IMR-90 (cell line): ENCODE results near the gene CLEC3B. TPM values are rescaled to one million over a fixed set of nuclear protein-coding genes. Genes with fewer than 3 reads are reported as not detected.

Experiments used
- ATAC-seq: fragments of 200-7000 bp; cut with Tn5 transposase; 2 replicates; pipeline ENCODE4 v1.9.1; 2020; ENCODE audit warnings: low read depth, mild to moderate bottlenecking, moderate library complexity
- BruUV-seq: library from RNA; stranded (reverse); fragments of 400-500 nt; replicated peaks from 2 replicates; lab custom pipeline; 2021; lab: Mats Ljungman, UMichigan
- CTCF ChIA-PET: fragments of 300-600 bp; formaldehyde crosslinking; extraction: SDS; loops from one replicate; lab custom pipeline; 2021; ENCODE audit warnings: antibody characterized with exemption; lab: Yijun Ruan, JAX
- POLR2A ChIA-PET: fragments of 300-600 bp; sonication (Branson Sonifier 250); formaldehyde crosslinking; loops from one replicate; lab custom pipeline; 2022; ENCODE audit warnings: antibody characterized with exemption; ENCODE audit not compliant: unreplicated experiment; lab: Charles Lee
- DNase-seq: peaks from one replicate; pipeline ENCODE4 v3.0.0; 2013
- H2AFZ ChIP-seq: replicated peaks from 2 replicates; pipeline ENCODE3; 2013; ENCODE audit warnings: low read length, mild to moderate bottlenecking; ENCODE audit not compliant: poor library complexity
- H2AK5ac ChIP-seq: 2 replicates; pipeline ENCODE4 v1.6.1; 2013; ENCODE audit warnings: low read depth, low read length, inconsistent platforms
- H2AK9ac ChIP-seq: replicated peaks from 2 replicates; pipeline ENCODE3; 2013; ENCODE audit warnings: mild to moderate bottlenecking, low read depth, low read length, moderate library complexity; ENCODE audit not compliant: poor library complexity
- H2BK120ac ChIP-seq: 2 replicates; pipeline ENCODE4 v1.6.1; 2013; ENCODE audit warnings: low read depth, low read length, inconsistent platforms
- H2BK15ac ChIP-seq: 3 replicates; pipeline ENCODE4 v1.6.1; 2013; ENCODE audit warnings: low read depth, low read length, inconsistent platforms
- H2BK20ac ChIP-seq: 2 replicates; pipeline ENCODE4 v1.6.1; 2013; ENCODE audit warnings: low read depth, mild to moderate bottlenecking, inconsistent platforms, low read length, moderate library complexity
- H2BK5ac ChIP-seq: 2 replicates; pipeline ENCODE4 v1.6.1; 2013; ENCODE audit warnings: mild to moderate bottlenecking, low read depth, low read length, inconsistent platforms; ENCODE audit not compliant: poor library complexity, severe bottlenecking
- H3K14ac ChIP-seq: replicated peaks from 2 replicates; pipeline ENCODE4 v1.6.1; 2013; ENCODE audit warnings: low read depth, low read length, inconsistent platforms
- H3K18ac ChIP-seq: 2 replicates; pipeline ENCODE4 v1.6.1; 2013; ENCODE audit warnings: low read depth, low read length, control low read depth
- H3K23ac ChIP-seq: 2 replicates; pipeline ENCODE4 v1.6.1; 2013; ENCODE audit warnings: low read depth, low read length, inconsistent platforms
- H3K27ac ChIP-seq: 2 replicates; pipeline ENCODE4 v1.5.1; 2013; ENCODE audit warnings: mild to moderate bottlenecking, control low read depth, low read length; ENCODE audit not compliant: insufficient read depth
- H3K27me3 ChIP-seq: 2 replicates; pipeline ENCODE4 v1.6.1; 2013; ENCODE audit warnings: low read length; ENCODE audit not compliant: control insufficient read depth, insufficient read depth
- H3K36me3 ChIP-seq: 2 replicates; pipeline ENCODE4 v1.6.1; 2013; ENCODE audit warnings: low read length, mixed read lengths; ENCODE audit not compliant: control insufficient read depth, insufficient read depth
- H3K4ac ChIP-seq: 2 replicates; pipeline ENCODE4 v1.6.1; 2013; ENCODE audit warnings: low read depth, low read length, inconsistent platforms
- H3K4me1 ChIP-seq: 2 replicates; pipeline ENCODE4 v1.6.1; 2013; ENCODE audit warnings: low read length, mixed read lengths; ENCODE audit not compliant: control insufficient read depth, insufficient read depth
- H3K4me2 ChIP-seq: 2 replicates; pipeline ENCODE4 v1.6.1; 2013; ENCODE audit warnings: low read depth, mild to moderate bottlenecking, control low read depth, low read length, moderate library complexity
- H3K4me3 ChIP-seq: 2 replicates; pipeline ENCODE4 v1.5.1; 2013; ENCODE audit warnings: low read depth, mild to moderate bottlenecking, control low read depth, low read length, moderate library complexity; ENCODE audit not compliant: insufficient read depth
- H3K56ac ChIP-seq: 2 replicates; pipeline ENCODE4 v1.6.1; 2013; ENCODE audit warnings: low read length, inconsistent platforms; ENCODE audit not compliant: insufficient read depth; ENCODE audit errors: extremely low read depth
- H3K79me1 ChIP-seq, 2 experiments: 2 replicates each; pipeline ENCODE4 v1.6.1; 2013; ENCODE audit warnings: low read length in 2 of 2, inconsistent platforms in 1 of 2, low read depth in 1 of 2
- H3K9ac ChIP-seq: 2 replicates; pipeline ENCODE4 v1.6.1; 2013; ENCODE audit warnings: low read depth, low read length, control low read depth
- H3K9me1 ChIP-seq: 2 replicates; pipeline ENCODE4 v1.6.1; 2013; ENCODE audit warnings: low read length, inconsistent platforms; ENCODE audit not compliant: insufficient read depth
- H3K9me3 ChIP-seq: 2 replicates; pipeline ENCODE4 v1.6.1; 2013; ENCODE audit warnings: low read length; ENCODE audit not compliant: control insufficient read depth, insufficient read depth
- H4K20me1 ChIP-seq: 2 replicates; pipeline ENCODE4 v1.6.1; 2013; ENCODE audit warnings: low read length, inconsistent platforms; ENCODE audit not compliant: insufficient read depth
- H4K5ac ChIP-seq: 2 replicates; pipeline ENCODE4 v1.6.1; 2013; ENCODE audit warnings: mild to moderate bottlenecking, low read depth, low read length, control low read depth
- H4K8ac ChIP-seq, 2 experiments: 2 replicates each; pipeline ENCODE4 v1.6.1; 2013; ENCODE audit warnings: low read depth in 2 of 2, low read length in 2 of 2, control low read depth in 1 of 2, inconsistent platforms in 1 of 2
- H4K91ac ChIP-seq: 2 replicates; pipeline ENCODE4 v1.6.1; 2013; ENCODE audit warnings: low read depth, low read length, inconsistent platforms; ENCODE audit not compliant: insufficient read depth
- BHLHE40 ChIP-seq: fragments of 150-350 bp; IDR thresholded peaks from 2 replicates; pipeline ENCODE4 v1.6.1; 2016; ENCODE audit warnings: mild to moderate bottlenecking, low read depth, low read length
- CEBPB ChIP-seq: IDR thresholded peaks from 2 replicates; pipeline ENCODE4 v1.6.1; 2012; ENCODE audit warnings: low read depth, low read length, improper control_type of control experiment
- CHD1 ChIP-seq: IDR thresholded peaks from 2 replicates; pipeline ENCODE4 v1.6.1; 2012; ENCODE audit warnings: low read depth, low read length, improper control_type of control experiment
- CTCF ChIP-seq: conservative IDR thresholded peaks from 2 replicates; pipeline ENCODE4 v1.5.1; 2012; ENCODE audit warnings: mild to moderate bottlenecking, low read depth, low read length, improper control_type of control experiment
- ELK1 ChIP-seq: fragments of 150-350 bp; IDR thresholded peaks from 2 replicates; pipeline ENCODE4 v1.6.1; 2016; ENCODE audit warnings: low read depth, mild to moderate bottlenecking, low read length, moderate library complexity, borderline replicate concordance
- FOS ChIP-seq: fragments of 150-350 bp; IDR thresholded peaks from 2 replicates; pipeline ENCODE4 v1.6.1; 2016; ENCODE audit warnings: low read depth, low read length
- MAFK ChIP-seq: IDR thresholded peaks from 2 replicates; pipeline ENCODE4 v1.6.1; 2012; ENCODE audit warnings: low read depth, low read length, improper control_type of control experiment
- MAZ ChIP-seq: IDR thresholded peaks from 2 replicates; pipeline ENCODE4 v1.6.1; 2012; ENCODE audit warnings: low read depth, mild to moderate bottlenecking, low read length, improper control_type of control experiment, moderate library complexity, borderline replicate concordance
- MXI1 ChIP-seq: IDR thresholded peaks from 2 replicates; pipeline ENCODE4 v1.6.1; 2012; ENCODE audit warnings: low read depth, mild to moderate bottlenecking, low read length, moderate library complexity, borderline replicate concordance
- POLR2A ChIP-seq: IDR thresholded peaks from 2 replicates; pipeline ENCODE4 v1.6.1; 2012; ENCODE audit warnings: mild to moderate bottlenecking, low read depth, low read length
- RAD21 ChIP-seq: IDR thresholded peaks from 2 replicates; pipeline ENCODE4 v1.6.1; 2012; ENCODE audit warnings: low read length, improper control_type of control experiment
- RCOR1 ChIP-seq: IDR thresholded peaks from 2 replicates; pipeline ENCODE4 v1.6.1; 2012; ENCODE audit warnings: mild to moderate bottlenecking, low read length, improper control_type of control experiment; ENCODE audit not compliant: insufficient replicate concordance
- RFX5 ChIP-seq: IDR thresholded peaks from 2 replicates; pipeline ENCODE4 v1.8.0; 2012; ENCODE audit warnings: low read depth, mild to moderate bottlenecking, low read length, moderate library complexity
- SMC3 ChIP-seq: fragments of 150-350 bp; IDR thresholded peaks from 2 replicates; pipeline ENCODE4 v1.6.1; 2016; ENCODE audit warnings: low read depth, mild to moderate bottlenecking, antibody characterized with exemption, low read length, moderate library complexity
- USF2 ChIP-seq: fragments of 150-350 bp; IDR thresholded peaks from 2 replicates; pipeline ENCODE4 v1.6.1; 2017; ENCODE audit warnings: mild to moderate bottlenecking, antibody characterized with exemption, low read length, low read depth
- WGBS, 2 experiments: methylation state at CpG; one replicate each; pipeline versions ENCODE4 v1.1.5 to v1.1.7; 2013; ENCODE audit warnings: missing lambda C conversion rate in 2 of 2; ENCODE audit not compliant: insufficient read length in 1 of 2; ENCODE audit errors: extremely low coverage in 2 of 2; 5-methylcytosine and 5-hydroxymethylcytosine counted together
- dilution Hi-C: fragments of 300-500 bp; cut with HindIII; formaldehyde crosslinking; loops from one replicate; pipeline ENCODE4 v1.14.3; 2018; ENCODE audit warnings: low sequenced_read_pairs; ENCODE audit not compliant: unreplicated experiment
- in situ Hi-C: fragments of 300-500 bp; cut with MboI; formaldehyde crosslinking; loops from 3 replicates; pipeline ENCODE4 v1.14.3; 2019; ENCODE audit warnings: low sequenced_read_pairs, inconsistent platforms, mixed read lengths
- intact Hi-C: fragments of 100-400 bp; cut with micrococcal nuclease; formaldehyde crosslinking; loops from 2 replicates; pipeline ENCODE4 v1.10.0; 2022
- polyA plus RNA-seq, 3 experiments: library from polyadenylated mRNA; depleted of rRNA; stranded (reverse); fragments of >200 nt; gene quantifications; 2 replicates each; pipeline ENCODE4 v1.2.3, GENCODE V29; 2012; ENCODE audit warnings: low replicate concordance in 1 of 3
- total RNA-seq: library from RNA; depleted of rRNA; stranded (reverse); fragments of >200 nt; gene quantifications from 2 replicates; pipeline ENCODE4 v1.2.3, GENCODE V29; 2012

CLEC3B gene
- total and polyA plus RNA-seq, 2 of the 4 experiments (the other 2 are of a cell fraction) = 3.6 to 13.2 TPM

- DNase-seq (no peak), ATAC-seq (no peak)
- Histone ChIP-seq H2AK5ac (no peak overlapping the region), H3K9me3 (no peaks in the 10 kb centered on the region), H3K27ac (no peak overlapping the region), H2AFZ (no peak overlapping the region), H4K5ac (no peak overlapping the region), H4K20me1 (no peaks in the 10 kb centered on the region), H3K9ac (no peak overlapping the region), H3K23ac (no peak overlapping the region), H3K27me3 (no peaks in the 10 kb centered on the region), H3K18ac (no peak overlapping the region), H2BK15ac (no peak overlapping the region), H3K14ac (no peak overlapping the region), H3K4me1 (peaks cover 11% of the 10 kb centered on the region), H3K4me3 (no peak overlapping the region), H4K91ac (no peak overlapping the region), H2BK20ac (no peak overlapping the region), H3K79me1 (peaks cover 14 to 24% of the 10 kb centered on the region in 2 experiments), H2BK5ac (no peak overlapping the region), H3K36me3 (peaks cover 28% of the 10 kb centered on the region), H2AK9ac (no peak overlapping the region), H3K4ac (no peak overlapping the region), H3K4me2 (no peak overlapping the region), H3K56ac (no peak overlapping the region), H2BK120ac (no peak overlapping the region), H4K8ac (no peak overlapping the region), H3K9me1 (peaks cover 18% of the 10 kb centered on the region)
- dilution Hi-C loops = no loop called here
- WGBS, 2 experiments = no CpG with 5 or more reads among the region's 2 CpGs
- intact Hi-C loops = no loop called here
- TF ChIP-seq FOS = no peak
- no peak for TF ChIP-seq MAZ
- no peak for TF ChIP-seq SMC3
- TF ChIP-seq CHD1 = no peak
- no peak for TF ChIP-seq BHLHE40
- no peak for TF ChIP-seq RCOR1
- TF ChIP-seq CTCF = no peak
- TF ChIP-seq RAD21 = no peak
- no peak for TF ChIP-seq USF2
- TF ChIP-seq ELK1 = no peak
- no peak for TF ChIP-seq CEBPB
- no peak for TF ChIP-seq MAFK
- no peak for TF ChIP-seq POLR2A
- no peak for TF ChIP-seq RFX5
- TF ChIP-seq MXI1 = no peak
- ChIA-PET POLR2A (no interaction called here), CTCF (no interaction called here)
- no TSS peak for BruUV-seq
- in situ Hi-C loops = no loop called here
Observed at GRCh38 chr3:45003859-45004258, 22.2 kb upstream of the CLEC3B start.
